Measurements from ENCODE around the gene PLBD2.
A peak's percentile ranks its signal among the peaks of the same experiment; 100 is the strongest.
"Not testable (repeated sequence)": the region's sequence is repeated elsewhere in the genome, so short reads cannot be mapped to it uniquely, and the experiment has no call there.

The PLBD2 gene

GRCh38 chr12:113334786-113335539 lies 23.4 kb upstream of the PLBD2 start, which contains the start of gene SLC8B1:
SLC8B1 (minus strand) TSS chr12:113335109; CDS start chr12:113332878, 2,231 bp downstream.
- peak; percentile 84 to 91 for DNase-seq

- DNase-seq, result no peak
Observed at GRCh38 chr12:113339540-113339939, 18.8 kb upstream of the PLBD2 start.

- DNase-seq, result no peak
Observed at GRCh38 chr12:113340061-113340460, 18.3 kb upstream of the PLBD2 start.

- no peak for DNase-seq
Observed at GRCh38 chr12:113341535-113341934, 16.9 kb upstream of the PLBD2 start.

GRCh38 chr12:113345318-113345717 lies 13.1 kb upstream of the PLBD2 start:
- no peak for DNase-seq

- DNase-seq, result no peak
Observed at GRCh38 chr12:113346353-113346752, 12.0 kb upstream of the PLBD2 start.

GRCh38 chr12:113347107-113347506 lies 11.3 kb upstream of the PLBD2 start:
- DNase-seq, result no peak

GRCh38 chr12:113347892-113348291 lies 10.5 kb upstream of the PLBD2 start:
- no peak for DNase-seq

GRCh38 chr12:113348849-113349536 lies 9.4 kb upstream of the PLBD2 start:
- DNase-seq, result no peak

- DNase-seq, result no peak
Observed at GRCh38 chr12:113351089-113351488, 7.3 kb upstream of the PLBD2 start.

- DNase-seq, result not testable (repeated sequence)
Observed at GRCh38 chr12:113354192-113354591, 4.2 kb upstream of the PLBD2 start.

- no peak for DNase-seq
Observed at GRCh38 chr12:113359133-113359938, 949 bp downstream of the PLBD2 start.

- DNase-seq, result no peak
Observed at GRCh38 chr12:113359939-113360748, 1.8 kb downstream of the PLBD2 start.

GRCh38 chr12:113361574-113362370 lies 3.4 kb downstream of the PLBD2 start:
- no peak for DNase-seq

GRCh38 chr12:113364698-113365097 lies 6.3 kb downstream of the PLBD2 start:
- no peak for DNase-seq

- no peak for DNase-seq
Observed at GRCh38 chr12:113365639-113366395, 7.4 kb downstream of the PLBD2 start.

GRCh38 chr12:113366827-113367226 lies 8.4 kb downstream of the PLBD2 start:
- DNase-seq, result no peak

- DNase-seq, result no peak
Observed at GRCh38 chr12:113368331-113368730, 9.9 kb downstream of the PLBD2 start.

GRCh38 chr12:113369391-113369985 lies 11.1 kb downstream of the PLBD2 start:
- DNase-seq, result no peak

- DNase-seq, result no peak
Observed at GRCh38 chr12:113370923-113371682, 12.7 kb downstream of the PLBD2 start.
